Mucosa of gallbladder (tissue), 1 donor: ENCODE results near the gene RPF1. TPM values are rescaled to one million over a fixed set of nuclear protein-coding genes. Genes with fewer than 3 reads are reported as not detected.
"Not testable (repeated sequence)": the region's sequence is repeated elsewhere in the genome, so short reads cannot be mapped to it uniquely, and the experiment has no call there.

ENCODE experiments used
- DNase-seq: peaks from one replicate; pipeline ENCODE4 v3.0.0-alpha.2; 2020; ENCODE audit warnings: low spot score
- total RNA-seq: library from RNA; stranded (reverse); gene quantifications from one replicate; pipeline ENCODE4 v1.2.1, GENCODE V29; 2021
- donor health status: DM: no; HTN: no; CAD: no.

The RPF1 gene
- 22.4 TPM for total RNA-seq

DNA sequence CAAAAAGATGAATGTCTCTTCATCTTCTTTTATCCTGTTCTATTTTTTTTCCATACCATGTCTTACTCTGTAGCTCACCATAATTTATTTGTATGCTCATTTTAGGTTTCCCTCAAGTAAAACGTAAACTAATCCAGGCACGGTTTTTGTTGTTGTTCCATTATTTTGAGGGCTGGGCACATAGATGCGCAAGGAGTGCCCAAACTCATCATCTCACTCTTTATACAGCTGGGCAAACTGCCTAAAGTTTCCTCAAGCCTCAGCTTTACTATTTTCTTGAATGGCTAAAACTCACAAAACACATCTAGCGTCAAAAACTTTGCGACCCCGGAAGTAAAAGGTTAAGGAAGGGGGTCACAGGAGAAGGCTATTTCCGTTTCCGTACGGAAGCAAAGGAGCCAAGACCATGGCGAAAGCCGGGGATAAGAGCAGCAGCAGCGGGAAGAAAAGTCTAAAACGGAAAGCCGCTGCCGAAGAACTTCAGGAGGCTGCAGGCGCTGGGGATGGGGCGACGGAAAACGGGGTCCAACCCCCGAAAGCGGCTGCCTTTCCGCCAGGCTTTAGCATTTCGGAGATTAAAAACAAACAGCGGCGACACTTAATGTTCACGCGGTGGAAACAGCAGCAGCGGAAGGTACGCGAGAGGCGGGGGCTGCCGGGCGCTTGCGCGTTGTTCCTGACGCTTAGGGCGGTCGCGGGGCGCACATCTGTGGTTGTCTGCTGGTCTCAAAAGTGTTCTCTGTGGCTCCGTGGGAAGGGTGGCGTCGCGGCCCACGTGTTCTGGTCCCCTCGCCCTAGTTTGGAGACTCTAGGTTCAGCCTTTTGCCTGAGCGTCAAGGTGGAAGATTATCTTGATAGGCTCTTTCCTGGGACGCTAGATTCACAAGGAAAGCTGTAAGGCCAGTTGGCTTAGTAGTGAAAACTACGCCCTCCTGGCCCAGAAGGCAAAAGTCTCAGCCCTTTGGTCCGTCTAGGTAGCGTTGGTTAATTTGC is at the start of gene RPF1:
TSS of gene RPF1 (plus strand) at position 391 of the 993 bp plus-strand sequence. CDS start at position 407, 16 bp downstream.
- DNase-seq = peak; percentile 70

GRCh38 chr1:84430546-84430945 is 48.5 kb upstream of the RPF1 start:
- DNase-seq = no peak

DNA sequence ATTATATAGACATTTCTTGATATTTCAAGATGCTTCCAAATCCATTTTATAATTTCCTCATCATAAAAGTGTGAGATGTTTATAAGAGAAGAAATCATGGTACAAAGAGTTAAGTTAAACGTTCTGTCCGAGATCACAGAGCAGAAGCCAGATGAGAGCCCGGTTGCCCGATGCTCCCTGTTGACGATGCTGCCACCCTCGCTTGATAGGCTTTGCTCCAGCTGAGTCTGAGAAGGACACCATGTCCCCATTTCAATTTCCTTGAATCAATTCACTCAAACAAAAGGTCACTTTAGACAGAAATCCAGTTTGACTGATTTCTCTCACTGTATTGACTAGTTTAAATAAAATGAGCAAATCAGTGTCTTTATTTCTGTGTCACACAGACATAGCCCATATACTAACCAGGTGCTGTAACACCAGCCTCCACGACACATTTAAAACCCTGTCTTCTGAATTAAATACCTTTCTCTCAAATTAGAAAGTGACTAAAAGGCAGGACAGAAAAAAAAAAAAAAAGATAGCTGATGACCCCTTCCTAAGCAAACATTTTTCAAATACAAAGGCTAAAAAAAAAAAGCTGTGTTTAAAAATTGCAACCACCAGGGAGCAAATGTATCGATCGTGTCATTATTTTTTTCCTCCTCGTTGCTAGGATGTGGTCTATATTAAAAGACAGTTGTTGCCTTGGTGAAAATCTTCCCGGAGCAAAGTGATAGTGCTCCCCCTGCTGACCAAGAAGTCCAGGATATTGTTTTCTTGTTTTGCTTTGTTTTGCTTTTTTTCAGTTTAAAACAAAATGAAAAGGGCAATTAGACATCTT is 45.6 kb upstream of the RPF1 start:
- DNase-seq = peak; percentile 77

DNA sequence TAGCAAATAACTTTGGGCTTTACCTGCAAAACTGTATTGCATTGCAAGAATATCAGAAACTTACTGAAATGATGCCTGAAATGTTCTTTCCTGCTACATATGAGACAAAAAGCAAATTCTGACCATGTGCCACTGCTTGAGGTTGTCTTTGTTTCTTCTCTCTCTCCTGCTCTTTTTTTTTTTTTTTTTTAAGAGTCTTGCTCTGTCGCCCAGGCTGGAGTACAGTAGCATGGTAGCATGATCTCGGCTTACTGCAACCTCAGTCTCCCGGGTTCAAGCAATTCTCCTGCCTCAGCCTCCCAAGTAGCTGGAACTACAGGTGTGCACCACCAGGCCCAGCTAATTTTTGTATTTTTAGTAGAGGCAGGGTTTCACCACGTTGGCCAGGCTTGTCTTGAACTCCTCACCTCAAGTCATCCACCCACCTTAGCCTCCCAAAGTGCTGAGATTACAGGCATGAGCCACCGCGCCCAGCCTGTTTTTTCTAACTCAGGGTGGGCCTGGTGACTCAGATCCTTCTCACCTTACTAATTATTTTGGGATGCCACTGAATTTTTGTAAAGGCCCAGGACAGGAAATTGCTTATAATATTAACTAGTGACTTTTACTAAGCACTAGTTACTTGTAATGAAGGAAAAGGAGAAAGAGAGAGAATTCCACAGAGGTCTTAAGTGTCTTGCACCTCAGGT is 44.8 kb upstream of the RPF1 start:
- DNase-seq = no peak

GRCh38 chr1:84434801-84435549 is 44.1 kb upstream of the RPF1 start:
- no peak for DNase-seq

- no peak for DNase-seq
Measured at GRCh38 chr1:84436876-84437655, 42.0 kb upstream of the RPF1 start.

DNA sequence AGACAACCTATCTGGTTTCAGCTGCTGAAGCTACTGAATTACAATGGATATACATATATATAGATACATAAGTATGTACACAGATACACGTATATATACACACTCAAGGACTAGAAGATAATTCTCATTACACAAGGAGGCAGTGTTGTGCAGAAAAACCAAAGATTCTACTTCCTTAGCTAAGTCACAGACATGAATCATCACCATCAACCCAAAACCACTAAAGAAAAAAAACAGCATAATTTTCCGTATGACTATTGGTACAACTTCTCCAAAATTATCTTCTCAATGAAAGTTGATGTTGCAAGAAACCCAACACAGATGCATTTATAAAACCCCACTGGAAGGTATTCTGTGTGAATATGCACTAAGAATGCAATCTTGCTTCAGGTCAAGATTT is 36.8 kb upstream of the RPF1 start:
- DNase-seq = no peak

- DNase-seq = not testable (repeated sequence)
Measured at GRCh38 chr1:84442747-84443646, 36.1 kb upstream of the RPF1 start.

DNA sequence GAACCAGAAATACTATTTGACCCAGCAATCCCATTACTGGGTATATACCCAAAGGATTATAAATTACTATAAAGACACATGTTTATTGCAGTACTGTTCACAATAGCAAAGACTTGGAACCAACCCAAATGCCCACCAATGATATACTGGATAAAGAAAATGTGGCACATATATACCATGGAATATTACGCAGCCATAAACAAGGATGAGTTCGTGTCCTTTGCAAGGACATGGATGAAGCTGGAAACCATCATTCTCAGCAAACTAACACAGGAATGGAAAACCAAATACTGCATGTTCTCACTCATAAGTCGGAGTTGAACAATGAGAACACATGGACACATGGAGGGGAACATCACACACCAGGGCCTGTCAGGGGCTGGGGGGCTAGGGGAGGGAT is 30.4 kb upstream of the RPF1 start:
- not testable (repeated sequence) for DNase-seq

DNA sequence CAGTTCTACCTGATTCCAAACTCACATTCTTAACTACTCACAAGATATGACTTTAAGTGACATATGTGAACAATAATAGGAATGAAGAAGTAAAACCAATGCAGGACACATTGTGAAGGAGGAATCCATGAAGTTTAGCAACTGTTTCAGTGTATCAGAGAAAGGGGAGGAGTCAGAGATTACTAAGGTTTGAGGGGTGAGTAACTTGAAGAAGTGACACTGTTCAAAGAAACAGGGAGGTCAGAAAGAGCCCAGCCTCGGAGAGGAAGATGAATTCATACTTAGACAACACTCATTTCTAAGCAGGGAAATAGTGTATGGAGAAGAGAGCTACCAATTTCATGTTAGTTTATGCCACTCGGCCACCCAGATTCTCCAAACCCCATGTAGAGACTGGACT is 28.2 kb upstream of the RPF1 start:
- DNase-seq = no peak

GRCh38 chr1:84452436-84452835 is 26.6 kb upstream of the RPF1 start:
- DNase-seq = no peak

- DNase-seq = no peak
Measured at GRCh38 chr1:84462118-84462517, 16.9 kb upstream of the RPF1 start.

- no peak for DNase-seq
Measured at GRCh38 chr1:84467298-84467697, 11.8 kb upstream of the RPF1 start.

DNA sequence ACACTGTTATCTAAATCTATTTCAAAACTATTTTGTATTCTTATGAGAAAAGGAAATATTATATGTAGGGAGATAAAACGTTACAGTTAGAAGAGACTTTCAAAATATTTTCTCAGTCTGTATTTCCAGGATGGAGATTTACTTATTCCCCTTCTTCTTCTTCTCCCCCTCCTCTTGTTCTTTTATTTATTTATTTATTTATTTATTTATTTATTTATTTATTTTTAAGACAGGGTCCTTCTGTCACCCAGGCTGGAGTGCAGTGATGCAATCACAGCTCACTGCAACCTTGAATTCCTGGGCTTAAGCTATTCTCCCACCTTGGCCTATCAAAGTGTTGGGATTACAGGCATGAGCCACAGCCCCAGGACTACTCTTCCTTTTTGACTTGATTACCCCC is 2.8 kb upstream of the RPF1 start:
- DNase-seq = no peak

- no peak for DNase-seq
Measured at GRCh38 chr1:84479998-84480397, 932 bp downstream of the RPF1 start.

DNA sequence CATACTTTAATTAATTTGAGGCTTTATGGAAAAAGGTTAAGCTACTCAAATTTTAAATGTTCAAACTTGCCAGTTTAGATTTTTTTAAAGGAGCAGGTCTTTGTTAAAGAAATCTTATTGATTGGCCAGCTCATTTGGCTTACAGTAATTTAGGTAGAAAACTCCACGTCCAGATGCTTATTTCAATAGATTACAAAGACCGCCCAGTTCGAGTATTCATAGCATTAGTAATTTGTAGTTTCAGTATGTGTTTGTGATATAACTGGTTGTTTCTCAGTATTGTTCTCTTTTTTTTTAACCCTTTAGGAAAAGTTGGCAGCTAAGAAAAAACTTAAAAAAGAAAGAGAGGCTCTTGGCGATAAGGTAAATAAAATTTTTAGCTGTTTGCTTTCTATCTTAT is 1.6 kb downstream of the RPF1 start:
- no peak for DNase-seq

- DNase-seq = no peak
Measured at GRCh38 chr1:84481317-84481716, 2.3 kb downstream of the RPF1 start.

DNA sequence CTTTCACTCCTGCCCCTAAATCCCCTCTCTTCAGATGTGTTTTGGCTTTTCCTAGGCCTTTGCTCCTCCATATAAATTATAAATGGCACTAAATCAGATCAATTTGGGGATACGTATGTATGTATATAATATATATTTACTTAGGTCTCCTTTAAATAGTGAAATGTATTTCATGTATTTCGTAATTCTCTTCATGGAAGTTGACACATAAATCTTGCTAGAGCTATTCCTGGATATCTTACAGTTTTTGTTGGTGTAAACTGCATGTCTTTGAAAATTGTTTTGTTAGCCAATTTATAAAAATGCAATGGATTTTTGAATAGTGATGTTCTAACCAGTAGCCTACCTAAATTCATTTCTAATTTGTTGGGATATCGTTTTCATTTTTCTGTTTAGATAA is 9.0 kb downstream of the RPF1 start:
- DNase-seq = no peak

DNA sequence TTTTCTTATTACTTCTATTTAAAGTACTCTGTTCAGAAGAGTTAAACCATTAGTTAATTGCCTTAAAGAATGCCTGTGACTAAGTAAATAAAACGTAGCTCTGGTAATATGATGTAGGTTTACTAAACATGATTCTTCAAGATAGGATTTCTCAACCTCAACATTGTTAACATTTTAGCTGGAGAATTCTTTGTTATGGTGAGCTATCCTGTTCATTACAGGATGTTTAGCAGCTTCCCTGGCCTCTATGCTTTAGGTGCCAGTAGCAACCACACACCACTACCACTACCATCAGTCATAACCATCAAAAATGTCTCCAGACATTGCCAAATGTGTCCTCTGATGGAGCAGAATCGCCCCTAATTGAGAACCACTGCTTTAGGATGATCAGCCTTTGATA is 10.7 kb downstream of the RPF1 start:
- DNase-seq = no peak
